ENCODE results near the gene NCS1.

The NCS1 gene

DNA sequence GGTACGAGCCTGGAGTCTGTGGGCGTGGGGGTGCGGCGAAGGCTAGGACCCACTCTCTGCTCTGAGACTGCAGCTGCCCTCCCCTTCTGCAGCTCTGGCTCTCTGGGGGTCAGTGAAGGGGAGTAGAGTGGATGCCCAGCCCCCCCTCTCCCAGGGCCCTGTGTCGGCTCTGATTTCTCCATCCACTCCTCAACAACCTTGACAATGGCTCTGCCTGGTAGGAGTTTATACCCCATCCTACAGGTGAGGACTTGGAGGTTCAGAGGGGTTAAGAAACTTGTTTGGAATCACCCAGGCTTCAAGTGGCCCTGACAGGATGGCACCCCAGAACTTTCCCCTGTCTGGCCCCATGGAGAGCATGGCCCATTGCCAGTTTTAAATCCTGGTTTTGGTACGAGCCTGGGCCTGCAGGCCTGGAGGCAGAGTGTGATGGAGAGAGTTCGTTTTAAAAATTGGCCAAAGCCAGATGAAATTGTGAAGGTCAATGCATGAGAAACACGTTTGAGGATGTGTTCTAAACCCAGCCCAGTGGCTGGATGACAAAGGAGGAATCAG lies 22.3 kb downstream of the NCS1 start:
- no peak for DNase-seq (ENCODE audit: low spot score)

DNA sequence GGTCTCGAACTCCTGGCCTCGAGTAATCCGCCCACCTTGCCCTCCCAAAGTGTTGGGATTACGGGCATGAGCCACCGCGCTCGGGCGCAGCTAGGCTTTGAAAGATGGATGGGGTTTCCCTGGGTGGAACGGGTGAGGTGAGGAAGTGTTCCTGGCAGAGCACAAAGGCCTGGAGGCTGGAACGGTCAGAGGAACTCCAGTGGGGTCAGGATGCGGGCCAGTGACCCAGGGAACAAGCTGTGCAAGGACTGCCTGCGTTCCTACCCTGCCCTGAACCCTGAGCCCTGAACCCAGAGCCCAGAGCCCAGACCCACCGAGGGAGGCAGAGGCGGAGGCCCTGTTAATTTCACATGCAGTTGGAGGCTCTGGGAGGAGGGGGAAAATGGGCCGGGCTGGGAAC lies 23.4 kb downstream of the NCS1 start:
- DNase-seq (ENCODE audit: low spot score), result no peak

DNA sequence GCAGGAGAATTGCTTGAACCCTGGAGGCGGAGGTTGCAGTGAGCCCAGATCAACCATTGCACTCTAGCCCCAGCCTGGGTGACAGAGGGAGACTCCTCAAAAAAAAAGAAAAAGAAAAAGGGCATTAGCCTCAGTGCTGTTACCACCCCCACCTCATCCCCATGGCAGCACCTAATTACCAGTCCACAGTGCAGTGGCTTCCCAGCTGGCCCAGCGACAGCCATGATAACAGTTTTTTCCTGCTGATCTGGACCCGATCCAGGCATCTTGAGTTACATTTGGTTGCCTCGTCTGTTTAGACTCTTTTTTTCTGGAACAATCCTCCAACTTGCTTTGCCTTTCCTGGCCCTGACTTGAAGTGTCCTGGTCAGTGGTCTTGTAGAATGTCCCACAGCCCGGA lies 24.4 kb downstream of the NCS1 start:
- DNase-seq (ENCODE audit: low spot score), result peak; percentile 63

DNA sequence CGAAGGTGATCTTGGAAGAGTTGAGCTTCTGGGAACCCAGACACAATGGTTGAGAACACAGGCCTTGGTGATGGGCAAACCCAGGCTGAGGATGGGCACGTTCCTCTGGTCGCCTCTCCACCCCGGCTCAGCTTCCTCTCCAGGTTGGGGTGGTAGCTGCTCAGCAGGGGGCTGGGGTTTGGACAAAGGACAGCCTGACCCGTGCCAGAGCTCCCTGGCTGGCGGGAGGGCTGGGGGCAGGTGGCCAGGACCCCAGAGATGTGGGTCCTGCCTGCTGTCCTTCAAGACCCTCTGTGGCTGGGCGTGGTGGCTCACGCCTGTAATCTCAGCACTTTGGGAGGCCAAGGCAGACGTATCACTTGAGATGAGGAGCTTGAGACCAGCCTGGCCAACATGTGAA lies 25.2 kb downstream of the NCS1 start:
- no peak for DNase-seq (ENCODE audit: low spot score)

DNA sequence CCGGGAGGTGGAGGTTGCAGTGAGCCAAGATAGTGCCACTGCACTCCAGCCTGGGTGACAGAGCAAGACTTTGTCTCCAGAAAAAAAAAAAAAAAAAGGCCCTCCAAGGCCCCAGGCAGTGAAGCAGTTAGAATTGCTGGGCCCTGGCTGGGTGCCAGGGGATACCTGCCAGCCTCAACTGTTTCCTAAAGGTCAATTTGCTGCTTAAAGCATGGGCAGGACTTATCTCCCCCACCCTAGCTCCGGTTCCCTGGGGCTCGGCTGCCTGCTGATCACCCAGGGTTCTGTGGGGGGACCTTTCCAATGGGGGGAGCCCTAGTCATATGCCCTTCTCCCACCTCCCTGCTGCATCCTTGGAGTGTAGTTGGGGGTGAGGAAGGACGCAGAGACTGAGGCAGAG lies 25.7 kb downstream of the NCS1 start:
- no peak for DNase-seq (ENCODE audit: low spot score)

- no peak for DNase-seq (ENCODE audit: low spot score)
Observed at GRCh38 chr9:130198501-130199179, 26.4 kb downstream of the NCS1 start.

GRCh38 chr9:130199605-130200004 lies 27.4 kb downstream of the NCS1 start:
- no peak for DNase-seq (ENCODE audit: low spot score)

DNA sequence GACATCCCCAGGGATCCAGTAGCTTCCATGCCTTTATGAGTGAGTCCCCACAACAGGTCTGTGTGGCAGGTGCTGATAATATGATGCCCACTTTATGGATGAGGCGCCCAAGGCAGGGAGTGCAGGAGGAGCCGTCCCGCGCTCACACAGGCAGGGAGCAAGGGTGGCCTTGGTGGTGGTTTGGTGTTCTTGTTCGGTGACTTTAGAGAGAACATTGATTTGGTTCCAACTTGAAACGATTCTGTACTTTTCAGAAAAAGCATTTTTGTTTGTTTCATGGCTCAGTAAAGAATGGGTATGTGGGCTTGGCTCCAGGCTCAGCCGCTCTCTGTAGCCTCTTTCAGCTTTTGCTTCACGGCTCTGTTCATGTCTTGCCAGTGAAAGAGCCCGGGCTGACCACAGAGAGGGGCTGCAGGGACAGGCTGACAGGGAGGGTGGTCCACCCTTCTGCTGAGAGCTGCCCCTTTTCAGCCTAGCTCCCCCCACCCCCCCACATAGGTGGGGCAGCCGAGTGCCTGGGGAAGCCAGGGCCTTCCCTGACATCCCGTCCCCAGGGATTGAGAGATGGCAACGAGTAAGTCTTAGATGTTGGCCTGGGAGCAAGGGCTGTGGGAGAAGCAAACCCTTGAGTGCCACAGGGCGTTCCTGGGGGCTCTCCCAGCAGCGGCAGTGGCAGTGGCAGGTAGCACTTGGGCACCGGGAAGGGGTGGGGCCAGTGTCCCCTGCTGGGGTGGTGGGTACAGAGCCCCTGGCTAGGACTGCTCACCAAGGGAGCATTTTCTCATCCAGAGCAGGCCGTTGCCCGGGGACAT lies 28.0 kb downstream of the NCS1 start:
- DNase-seq (ENCODE audit: low spot score), result no peak

DNA sequence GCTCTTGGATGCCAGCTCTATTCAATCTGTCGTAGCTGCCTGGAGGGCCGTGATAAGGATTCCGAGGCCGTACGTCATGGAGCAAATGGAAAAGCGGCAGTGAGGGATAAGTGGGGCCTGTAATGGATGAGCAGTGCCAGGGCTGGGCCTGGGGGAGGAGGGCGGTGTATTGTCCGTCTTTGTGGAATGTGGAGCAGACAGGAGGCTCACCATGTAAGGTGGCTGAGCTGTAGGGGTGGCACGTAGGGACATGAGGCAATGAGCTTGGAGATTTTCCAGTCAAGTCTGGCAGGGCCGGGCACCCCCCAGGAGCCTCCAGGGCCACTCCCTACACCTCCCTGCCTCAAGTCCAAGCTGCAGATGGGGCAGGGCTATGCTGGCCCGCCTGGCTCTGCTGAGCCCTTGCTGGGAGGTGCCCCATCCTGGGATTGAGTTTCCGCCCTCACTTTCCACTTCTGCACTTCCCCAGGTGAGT lies 29.2 kb downstream of the NCS1 start:
- no peak for DNase-seq (ENCODE audit: low spot score)

GRCh38 chr9:130201974-130202373 lies 29.8 kb downstream of the NCS1 start:
- no peak for DNase-seq (ENCODE audit: low spot score)

DNA sequence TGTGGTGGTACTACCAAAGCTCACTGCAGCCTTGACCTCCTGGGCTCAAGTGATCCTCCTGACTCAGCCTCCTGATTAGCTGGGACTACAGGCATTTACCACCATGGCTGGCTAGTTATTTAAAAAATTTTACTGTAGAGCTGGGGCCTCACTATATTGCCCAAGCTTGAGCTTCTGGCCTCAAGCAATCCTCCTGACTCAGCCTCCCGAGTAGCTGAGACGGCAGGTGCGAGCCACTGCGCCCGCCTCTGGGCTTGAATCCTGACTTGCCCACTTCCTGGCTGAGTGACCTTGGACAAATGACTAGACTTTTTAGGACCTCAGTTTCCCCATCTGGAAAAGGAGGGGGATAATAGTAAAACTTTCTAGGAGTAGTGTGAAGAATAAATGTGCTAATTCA lies 32.1 kb downstream of the NCS1 start:
- DNase-seq (ENCODE audit: low spot score), result no peak

- no peak for DNase-seq (ENCODE audit: low spot score)
Observed at GRCh38 chr9:130204959-130205358, 32.8 kb downstream of the NCS1 start.

DNA sequence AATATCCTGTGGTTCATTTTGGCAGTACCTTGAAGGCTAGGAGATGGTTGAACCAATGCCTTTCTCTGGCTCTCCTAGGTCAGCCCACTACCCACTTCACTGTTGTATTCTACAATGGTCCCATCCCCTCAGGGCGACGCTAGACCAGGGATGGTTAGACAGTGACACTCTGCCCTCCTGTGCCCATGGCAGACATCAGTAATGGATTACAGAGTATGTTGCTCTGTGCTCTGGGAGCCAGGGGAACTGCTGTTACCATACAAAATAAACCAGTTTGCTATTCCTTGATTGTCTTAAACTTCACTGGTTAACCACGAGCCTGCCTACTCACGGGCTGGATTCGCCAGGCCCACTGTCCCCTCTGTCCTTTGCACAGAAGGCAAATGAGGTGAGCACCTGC lies 33.7 kb downstream of the NCS1 start:
- no peak for DNase-seq (ENCODE audit: low spot score)

- DNase-seq (ENCODE audit: low spot score), result no peak
Observed at GRCh38 chr9:130206579-130206978, 34.4 kb downstream of the NCS1 start.

DNA sequence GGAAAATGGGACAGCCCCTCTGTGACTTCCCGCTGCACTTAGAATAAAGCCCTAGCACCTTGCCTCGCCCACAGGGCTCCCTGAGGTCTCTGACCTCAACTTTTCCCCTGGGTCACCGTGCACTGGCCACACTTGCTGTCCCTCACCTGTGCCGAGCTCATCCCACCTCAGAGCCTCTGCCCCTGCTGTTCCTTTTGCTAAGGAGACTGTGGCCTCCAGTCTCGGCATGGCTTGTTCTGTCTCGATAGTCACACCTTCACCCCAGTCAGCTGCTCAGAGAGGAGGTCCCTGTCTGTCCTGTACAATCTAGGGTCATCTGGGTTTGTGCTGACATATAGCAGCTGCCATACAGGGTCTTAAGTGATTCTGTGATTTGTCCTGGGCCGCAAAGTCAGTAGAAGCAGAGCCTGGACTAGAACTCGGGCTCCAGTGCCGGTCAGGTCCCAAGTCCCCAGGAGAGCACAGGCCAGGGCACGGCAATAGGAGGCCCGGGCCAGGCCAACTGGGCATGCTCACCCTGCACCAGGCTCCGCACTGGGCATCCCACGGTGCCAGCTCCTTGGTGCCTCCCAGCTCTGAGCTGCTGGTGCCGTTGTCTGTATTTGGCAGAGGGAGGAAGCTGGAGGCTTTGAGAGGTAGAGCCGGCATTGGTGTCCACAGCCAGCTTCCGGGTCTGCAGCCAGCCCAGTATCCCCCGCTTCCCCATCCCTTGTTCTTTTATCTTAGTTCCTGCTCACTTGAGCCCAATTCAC lies 35.2 kb downstream of the NCS1 start:
- DNase-seq (ENCODE audit: low spot score), result no peak

GRCh38 chr9:130208600-130209347 lies 36.6 kb downstream of the NCS1 start:
- DNase-seq (ENCODE audit: low spot score), result no peak

DNA sequence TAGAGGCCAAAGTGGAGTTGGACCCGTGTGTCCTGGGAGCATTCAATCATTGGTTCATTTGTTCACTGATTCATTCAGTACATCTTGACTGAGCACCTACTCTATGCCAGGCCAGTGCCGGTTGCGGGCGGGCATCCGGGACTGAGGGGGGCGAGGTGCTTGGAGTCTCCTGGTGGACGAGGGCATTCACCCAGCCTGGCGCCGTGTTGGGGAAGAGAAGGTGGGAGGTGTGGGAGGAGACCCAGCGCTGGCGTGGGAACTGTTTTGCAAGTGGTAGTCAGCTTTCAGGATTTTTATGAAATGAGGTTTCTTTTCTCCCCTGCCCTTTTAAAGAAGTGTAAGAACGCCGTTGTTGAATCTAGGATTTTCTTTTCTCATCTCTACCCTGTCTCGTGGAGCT lies 37.2 kb downstream of the NCS1 start:
- DNase-seq (ENCODE audit: low spot score), result no peak

- DNase-seq (ENCODE audit: low spot score), result no peak
Observed at GRCh38 chr9:130211548-130212226, 39.5 kb downstream of the NCS1 start.

DNA sequence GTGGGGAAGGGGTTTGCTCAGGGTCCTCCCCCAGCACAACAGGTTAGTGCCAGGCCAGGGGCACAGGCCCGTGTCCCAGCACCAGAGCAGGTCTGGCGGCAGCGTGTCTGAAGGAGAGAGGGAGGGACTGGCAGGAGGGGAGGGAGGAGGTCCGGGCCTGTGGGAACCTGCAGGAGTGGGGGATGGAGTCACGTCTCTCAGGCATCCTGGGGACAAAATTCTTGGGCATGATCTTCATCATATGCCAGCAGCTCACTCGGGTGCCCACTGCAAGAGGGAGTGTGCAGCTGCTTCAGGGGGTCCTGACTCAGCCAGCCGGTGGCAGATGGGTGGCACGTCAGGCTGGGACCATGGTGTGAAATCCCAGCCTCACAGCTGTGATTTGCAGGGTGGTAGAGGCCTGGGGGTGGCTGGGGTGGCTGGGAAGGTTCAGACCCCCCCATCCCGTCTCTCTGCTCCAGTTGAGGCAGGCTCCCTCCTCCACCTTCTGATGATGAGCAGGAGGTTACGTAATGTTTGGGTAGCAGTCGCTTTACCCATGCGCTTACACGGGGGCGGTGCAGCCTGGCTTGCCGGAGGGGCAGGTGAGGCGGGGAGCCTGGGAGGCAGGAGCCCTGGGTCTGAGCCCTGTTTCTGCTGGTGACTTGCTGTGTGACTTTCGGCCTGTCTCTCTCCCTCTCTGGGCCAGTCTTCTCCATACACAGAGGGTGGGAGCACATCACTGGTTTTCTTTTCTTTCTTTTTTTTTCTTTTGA lies 40.5 kb downstream of the NCS1 start:
- no peak for DNase-seq (ENCODE audit: low spot score)
